A549 (cell line): ENCODE results near the gene EPS15.

ENCODE experiments used
- EHF ChIP-seq: fragments of 250-450 bp; sonication (Bioruptor Pico); IDR thresholded peaks from 2 replicates; pipeline ENCODE4 v1.5.0; 2020; ENCODE audit warnings: mild to moderate bottlenecking
- JUN ChIP-seq, 2 experiments: fragments of >200 bp; sonication (Bioruptor Twin); formaldehyde crosslinking; IDR thresholded peaks; 2 replicates in 1 of 2; 3 replicates in 1 of 2; pipeline ENCODE4 v1.6.1; 2016 to 2017
- NFE2L2 ChIP-seq: fragments of 150-350 bp; conservative IDR thresholded peaks from 2 replicates; pipeline ENCODE4 v1.6.1; 2014; ENCODE audit warnings: low read length
- POLR2A ChIP-seq: IDR thresholded peaks from 2 replicates; pipeline ENCODE4 v1.6.1; 2012; ENCODE audit warnings: mild to moderate bottlenecking, low read length
- POLR2AphosphoS2 ChIP-seq: conservative IDR thresholded peaks from 2 replicates; pipeline ENCODE4 v1.6.1; 2012; ENCODE audit warnings: low read length, improper control_type of control experiment, inconsistent platforms
- RNF2 ChIP-seq: fragments of 200-600 bp; sonication (generic); IDR thresholded peaks from 2 replicates; pipeline ENCODE4 v1.6.1; 2016; ENCODE audit warnings: low read depth, mild to moderate bottlenecking, antibody characterized with exemption, moderate library complexity, borderline replicate concordance
- TF ChIP-seq, protein P1 (sequence below): fragments of >200 bp; sonication (Bioruptor Twin); formaldehyde crosslinking; IDR thresholded peaks from 3 replicates; pipeline ENCODE4 v1.5.1; 2016
- TF ChIP-seq, protein P2 (sequence below): IDR thresholded peaks from 2 replicates; pipeline ENCODE4 v1.6.1; 2012; ENCODE audit warnings: low read depth, borderline replicate concordance
- TF ChIP-seq, protein P3 (sequence below): IDR thresholded peaks from 2 replicates; pipeline ENCODE4 v1.6.1; 2012
- TF ChIP-seq, protein P4 (sequence below): fragments of 200-600 bp; sonication (generic); IDR thresholded peaks from 2 replicates; pipeline ENCODE4 v1.6.1; 2016; ENCODE audit warnings: antibody characterized with exemption, mild to moderate bottlenecking, moderate library complexity
- TF ChIP-seq, protein P5 (sequence below): IDR thresholded peaks from 2 replicates; pipeline ENCODE4 v1.6.1; 2012

DNA sequence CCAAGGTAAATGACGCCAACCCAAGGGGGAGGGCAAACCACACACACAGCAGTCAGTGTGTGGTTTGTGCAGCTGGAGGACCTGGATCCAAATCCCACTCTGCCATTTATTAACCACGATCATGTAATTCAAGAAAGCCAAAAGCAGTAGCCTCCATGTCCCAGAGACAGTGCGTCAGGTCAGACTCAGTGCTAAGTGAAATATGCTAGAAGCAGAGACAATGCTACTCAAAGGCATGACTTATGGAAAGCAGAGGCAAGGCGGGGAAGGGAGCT, 202.3 kb downstream of the EPS15 start:
- TF ChIP-seq POLR2A, result no peak
- TF ChIP-seq, protein P1, sequence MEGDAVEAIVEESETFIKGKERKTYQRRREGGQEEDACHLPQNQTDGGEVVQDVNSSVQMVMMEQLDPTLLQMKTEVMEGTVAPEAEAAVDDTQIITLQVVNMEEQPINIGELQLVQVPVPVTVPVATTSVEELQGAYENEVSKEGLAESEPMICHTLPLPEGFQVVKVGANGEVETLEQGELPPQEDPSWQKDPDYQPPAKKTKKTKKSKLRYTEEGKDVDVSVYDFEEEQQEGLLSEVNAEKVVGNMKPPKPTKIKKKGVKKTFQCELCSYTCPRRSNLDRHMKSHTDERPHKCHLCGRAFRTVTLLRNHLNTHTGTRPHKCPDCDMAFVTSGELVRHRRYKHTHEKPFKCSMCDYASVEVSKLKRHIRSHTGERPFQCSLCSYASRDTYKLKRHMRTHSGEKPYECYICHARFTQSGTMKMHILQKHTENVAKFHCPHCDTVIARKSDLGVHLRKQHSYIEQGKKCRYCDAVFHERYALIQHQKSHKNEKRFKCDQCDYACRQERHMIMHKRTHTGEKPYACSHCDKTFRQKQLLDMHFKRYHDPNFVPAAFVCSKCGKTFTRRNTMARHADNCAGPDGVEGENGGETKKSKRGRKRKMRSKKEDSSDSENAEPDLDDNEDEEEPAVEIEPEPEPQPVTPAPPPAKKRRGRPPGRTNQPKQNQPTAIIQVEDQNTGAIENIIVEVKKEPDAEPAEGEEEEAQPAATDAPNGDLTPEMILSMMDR, result no peak
- TF ChIP-seq, protein P2, sequence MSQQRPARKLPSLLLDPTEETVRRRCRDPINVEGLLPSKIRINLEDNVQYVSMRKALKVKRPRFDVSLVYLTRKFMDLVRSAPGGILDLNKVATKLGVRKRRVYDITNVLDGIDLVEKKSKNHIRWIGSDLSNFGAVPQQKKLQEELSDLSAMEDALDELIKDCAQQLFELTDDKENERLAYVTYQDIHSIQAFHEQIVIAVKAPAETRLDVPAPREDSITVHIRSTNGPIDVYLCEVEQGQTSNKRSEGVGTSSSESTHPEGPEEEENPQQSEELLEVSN, result no peak
- TF ChIP-seq, protein P3, sequence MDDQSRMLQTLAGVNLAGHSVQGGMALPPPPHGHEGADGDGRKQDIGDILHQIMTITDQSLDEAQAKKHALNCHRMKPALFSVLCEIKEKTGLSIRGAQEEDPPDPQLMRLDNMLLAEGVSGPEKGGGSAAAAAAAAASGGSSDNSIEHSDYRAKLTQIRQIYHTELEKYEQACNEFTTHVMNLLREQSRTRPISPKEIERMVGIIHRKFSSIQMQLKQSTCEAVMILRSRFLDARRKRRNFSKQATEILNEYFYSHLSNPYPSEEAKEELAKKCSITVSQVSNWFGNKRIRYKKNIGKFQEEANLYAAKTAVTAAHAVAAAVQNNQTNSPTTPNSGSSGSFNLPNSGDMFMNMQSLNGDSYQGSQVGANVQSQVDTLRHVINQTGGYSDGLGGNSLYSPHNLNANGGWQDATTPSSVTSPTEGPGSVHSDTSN, result no peak
- TF ChIP-seq, protein P4, sequence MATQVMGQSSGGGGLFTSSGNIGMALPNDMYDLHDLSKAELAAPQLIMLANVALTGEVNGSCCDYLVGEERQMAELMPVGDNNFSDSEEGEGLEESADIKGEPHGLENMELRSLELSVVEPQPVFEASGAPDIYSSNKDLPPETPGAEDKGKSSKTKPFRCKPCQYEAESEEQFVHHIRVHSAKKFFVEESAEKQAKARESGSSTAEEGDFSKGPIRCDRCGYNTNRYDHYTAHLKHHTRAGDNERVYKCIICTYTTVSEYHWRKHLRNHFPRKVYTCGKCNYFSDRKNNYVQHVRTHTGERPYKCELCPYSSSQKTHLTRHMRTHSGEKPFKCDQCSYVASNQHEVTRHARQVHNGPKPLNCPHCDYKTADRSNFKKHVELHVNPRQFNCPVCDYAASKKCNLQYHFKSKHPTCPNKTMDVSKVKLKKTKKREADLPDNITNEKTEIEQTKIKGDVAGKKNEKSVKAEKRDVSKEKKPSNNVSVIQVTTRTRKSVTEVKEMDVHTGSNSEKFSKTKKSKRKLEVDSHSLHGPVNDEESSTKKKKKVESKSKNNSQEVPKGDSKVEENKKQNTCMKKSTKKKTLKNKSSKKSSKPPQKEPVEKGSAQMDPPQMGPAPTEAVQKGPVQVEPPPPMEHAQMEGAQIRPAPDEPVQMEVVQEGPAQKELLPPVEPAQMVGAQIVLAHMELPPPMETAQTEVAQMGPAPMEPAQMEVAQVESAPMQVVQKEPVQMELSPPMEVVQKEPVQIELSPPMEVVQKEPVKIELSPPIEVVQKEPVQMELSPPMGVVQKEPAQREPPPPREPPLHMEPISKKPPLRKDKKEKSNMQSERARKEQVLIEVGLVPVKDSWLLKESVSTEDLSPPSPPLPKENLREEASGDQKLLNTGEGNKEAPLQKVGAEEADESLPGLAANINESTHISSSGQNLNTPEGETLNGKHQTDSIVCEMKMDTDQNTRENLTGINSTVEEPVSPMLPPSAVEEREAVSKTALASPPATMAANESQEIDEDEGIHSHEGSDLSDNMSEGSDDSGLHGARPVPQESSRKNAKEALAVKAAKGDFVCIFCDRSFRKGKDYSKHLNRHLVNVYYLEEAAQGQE, result no peak
- TF ChIP-seq JUN (IDR thresholded peaks at IDR 0.05), result no peak
- no peak for TF ChIP-seq RNF2
- TF ChIP-seq POLR2AphosphoS2, result no peak
- TF ChIP-seq, protein P5, sequence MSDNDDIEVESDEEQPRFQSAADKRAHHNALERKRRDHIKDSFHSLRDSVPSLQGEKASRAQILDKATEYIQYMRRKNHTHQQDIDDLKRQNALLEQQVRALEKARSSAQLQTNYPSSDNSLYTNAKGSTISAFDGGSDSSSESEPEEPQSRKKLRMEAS, result no peak
- no peak for TF ChIP-seq EHF (CRISPR knock-in tag)
- no peak for TF ChIP-seq NFE2L2
